ENCODE data around the gene ZNF609. TPM values are rescaled to one million over a fixed set of nuclear protein-coding genes. Genes with fewer than 3 reads are reported as not detected.
"Not testable (repeated sequence)": the region's sequence is repeated elsewhere in the genome, so short reads cannot be mapped to it uniquely, and the experiment has no call there.

ZNF609 gene
- total RNA-seq, 1 donor from 2014 or later, result 45.8 TPM

DNA sequence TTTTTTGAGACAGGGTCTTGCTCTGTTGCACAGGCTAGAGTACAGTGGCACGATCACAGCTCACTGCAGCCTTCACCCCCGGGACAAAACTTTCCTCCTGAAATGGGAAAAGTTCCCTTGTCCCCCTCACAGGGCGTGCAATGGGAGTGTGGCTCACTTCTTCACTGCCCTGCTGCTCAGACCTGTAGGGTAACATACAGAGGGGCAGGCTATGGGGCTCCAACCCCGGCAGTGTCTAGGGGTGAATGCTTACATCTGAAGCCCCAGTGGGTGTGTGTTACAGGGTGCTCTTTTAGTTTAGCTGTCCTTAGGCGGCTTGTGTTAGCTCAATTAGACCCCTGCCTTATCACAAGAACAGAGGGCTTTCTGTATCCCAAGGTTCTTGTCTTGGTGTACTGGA, 157.8 kb downstream of the ZNF609 start:
- intact Hi-C loops (cut with micrococcal nuclease), result no loop called here

DNA sequence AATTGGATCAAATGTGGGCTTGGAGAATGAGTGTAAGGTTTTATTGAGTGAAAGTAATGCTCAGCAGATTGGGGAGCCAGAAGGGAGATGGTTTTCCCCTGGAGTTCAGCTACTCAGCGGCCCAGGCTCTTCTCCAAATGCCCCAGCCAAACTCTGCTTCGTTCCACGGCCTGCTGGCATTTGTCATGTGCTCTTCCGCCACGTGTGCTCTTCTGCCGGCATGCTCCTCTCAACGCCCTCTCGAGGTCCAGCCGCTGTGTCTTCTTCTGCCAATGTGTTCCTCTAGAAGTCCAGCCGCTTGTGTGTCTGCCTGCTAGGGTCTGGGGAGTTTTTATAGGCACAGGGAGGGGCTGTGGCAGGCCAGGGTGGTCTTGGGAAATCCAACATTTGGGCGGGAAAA, 158.2 kb downstream of the ZNF609 start:
- intact Hi-C loops (cut with micrococcal nuclease), result no loop called here

DNA sequence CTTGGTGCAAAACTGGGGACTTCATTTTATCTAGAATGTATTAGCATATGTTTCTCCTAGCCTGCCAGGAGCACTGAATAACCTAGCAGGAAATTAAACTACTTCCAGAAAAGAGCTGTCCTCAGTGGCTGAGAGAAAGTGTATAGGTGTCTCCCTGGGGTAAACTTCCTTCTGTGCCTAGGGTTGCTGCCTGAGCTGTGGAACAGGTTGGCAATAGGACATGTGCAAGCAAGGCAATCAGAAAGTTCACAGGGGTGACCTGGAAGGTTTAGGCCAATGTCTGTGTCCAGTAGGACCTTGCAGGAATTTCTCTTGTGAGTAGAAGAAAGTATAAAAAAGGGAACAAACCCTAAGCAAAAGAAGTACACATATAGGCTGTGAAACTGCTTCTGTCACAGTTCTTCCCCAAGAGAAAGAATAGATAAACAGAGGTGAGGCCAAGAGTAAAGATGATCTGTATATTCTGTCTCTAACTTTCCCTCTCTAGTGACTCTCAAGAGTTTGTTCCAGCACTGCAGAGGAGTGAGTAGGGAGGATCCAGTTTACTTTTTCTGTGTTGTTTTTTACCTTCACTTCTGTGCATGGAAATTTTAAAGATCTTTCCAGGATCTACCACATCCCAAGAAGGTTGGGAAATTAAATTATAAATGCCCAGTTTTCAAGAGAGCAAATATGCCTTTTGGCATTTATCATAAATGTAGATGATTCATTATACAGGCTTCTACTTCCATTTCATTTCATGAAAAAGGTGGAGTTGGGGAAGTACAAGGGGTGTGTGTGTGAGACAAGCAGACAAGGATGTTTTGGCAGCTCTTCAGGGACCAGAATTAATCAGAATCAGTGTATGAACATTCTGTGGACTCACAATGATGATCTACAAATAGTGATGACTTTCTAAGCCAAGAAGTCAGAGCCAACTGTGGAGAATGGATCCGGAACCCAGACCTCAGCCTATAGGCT, 159.8 kb downstream of the ZNF609 start:
- intact Hi-C loops (cut with micrococcal nuclease), result loop anchor here (5.0 kb wide), 1 partner anchor 38 kb away; no protein-coding TSS in a partner anchor

DNA sequence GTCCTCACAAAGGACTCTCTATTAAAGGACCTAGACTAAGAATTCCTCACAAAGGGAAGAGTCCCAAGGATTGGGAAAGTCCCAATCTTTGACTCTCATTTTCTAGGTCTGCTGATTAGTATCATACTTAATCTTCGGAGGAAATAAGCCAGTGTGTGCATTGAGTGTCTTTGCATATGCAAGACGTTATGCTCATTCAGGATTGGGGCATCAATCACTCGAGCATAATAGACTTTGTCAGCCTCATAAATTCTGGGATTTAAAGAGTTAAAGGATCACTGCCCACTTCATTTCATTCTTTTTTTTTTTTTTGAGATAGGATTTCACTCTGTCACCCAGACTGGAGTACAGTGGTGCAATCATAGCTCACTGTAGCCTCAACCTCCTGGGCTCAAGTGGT, 160.7 kb downstream of the ZNF609 start:
- intact Hi-C loops (cut with micrococcal nuclease), result loop anchor here (5.0 kb wide), 1 partner anchor 39 kb away; no protein-coding TSS in a partner anchor

DNA sequence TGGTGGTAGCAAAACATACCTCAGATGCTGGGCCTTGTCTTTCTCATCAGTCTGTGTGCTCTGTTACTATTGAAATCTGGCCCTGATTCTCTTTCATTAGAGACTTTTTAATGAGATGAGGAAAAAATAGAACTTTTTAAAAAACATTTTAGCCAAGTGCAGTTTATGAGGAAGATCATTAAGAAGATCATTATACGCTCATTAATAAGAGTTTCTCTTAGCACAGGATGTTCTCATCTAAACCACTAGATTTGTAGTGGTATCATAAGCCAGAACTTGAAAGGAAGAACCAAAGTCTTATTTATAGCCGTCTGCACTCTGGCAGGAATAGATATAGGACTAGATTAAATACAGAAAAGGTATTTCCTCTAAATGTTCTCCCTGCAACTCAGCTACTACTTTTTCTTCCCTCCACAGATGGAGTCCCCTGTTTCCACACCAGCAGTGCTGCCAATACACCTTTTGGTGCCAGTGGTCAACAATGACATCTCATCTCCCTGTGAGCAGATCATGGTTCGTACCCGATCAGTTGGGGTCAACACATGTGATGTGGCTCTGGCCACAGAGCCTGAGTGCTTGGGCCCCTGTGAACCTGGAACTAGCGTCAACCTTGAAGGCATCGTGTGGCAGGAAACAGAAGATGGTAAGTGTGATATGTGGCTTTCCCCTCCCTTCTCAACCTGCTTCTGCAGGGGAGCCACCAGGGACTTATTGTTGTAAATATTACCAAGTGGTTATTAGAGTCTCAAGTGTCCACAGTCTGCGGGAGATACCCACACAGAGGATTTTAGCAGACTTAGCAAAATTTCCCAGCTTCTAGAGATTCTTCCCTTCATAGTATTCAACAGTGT, 162.3 kb downstream of the ZNF609 start:
- intact Hi-C loops (cut with micrococcal nuclease), result loop anchor here (1.0 to 5.0 kb wide), 3 partner anchors 12 to 40 kb away; no protein-coding TSS in a partner anchor

DNA sequence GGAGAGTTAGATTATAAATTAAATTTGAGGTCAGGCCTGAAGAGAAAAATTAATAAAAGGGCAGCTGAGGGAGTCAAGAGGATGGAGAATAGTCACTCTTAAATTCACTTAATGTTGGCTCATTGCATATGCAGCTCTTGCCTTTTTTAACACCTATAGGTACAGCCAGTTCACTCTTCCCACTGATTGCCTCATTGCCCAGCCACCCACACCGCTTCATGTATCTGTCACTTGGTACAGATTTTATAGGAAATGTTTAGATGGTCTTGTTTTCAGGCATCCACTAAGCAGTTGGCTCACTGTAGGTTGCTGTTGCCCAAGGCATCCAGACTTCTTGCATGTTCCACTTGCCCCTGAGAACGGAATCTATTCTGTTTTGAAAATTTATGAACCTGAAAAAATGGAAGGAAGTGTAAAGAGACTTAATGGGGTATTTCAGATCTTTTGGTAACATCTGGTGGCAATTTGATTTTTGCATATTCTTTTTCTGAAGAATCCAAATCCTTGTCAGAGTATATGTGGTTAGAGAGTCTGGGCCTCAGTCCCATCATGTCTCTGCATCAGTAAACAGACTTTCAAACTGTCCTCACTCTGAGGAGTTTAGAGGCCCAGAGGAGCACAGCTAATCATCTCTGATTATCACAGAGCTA, 163.1 kb downstream of the ZNF609 start:
- intact Hi-C loops (cut with micrococcal nuclease), result loop anchor here (1.0 to 5.0 kb wide), 2 partner anchors 26 to 41 kb away; no protein-coding TSS in a partner anchor

DNA sequence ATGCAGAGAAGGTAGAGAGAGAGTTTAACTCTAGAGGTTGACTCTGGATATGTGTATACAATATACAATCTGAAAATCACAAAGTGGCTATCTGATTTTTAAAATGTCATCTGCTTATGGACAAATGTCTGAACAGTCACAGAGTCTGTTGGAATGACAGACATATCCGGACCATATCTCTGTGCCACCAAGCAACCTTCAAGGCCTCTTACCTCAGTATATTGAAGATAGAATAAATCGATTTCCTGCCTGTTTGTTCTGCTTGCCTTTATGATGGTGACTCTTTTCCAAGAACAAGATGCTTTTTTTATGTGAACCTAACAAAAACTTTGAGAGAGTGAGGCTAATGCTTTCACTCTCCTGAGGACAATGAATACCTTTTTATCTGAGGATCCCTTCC, 163.9 kb downstream of the ZNF609 start:
- intact Hi-C loops (cut with micrococcal nuclease), result loop anchor here (5.0 kb wide), 1 partner anchor 42 kb away; no protein-coding TSS in a partner anchor

DNA sequence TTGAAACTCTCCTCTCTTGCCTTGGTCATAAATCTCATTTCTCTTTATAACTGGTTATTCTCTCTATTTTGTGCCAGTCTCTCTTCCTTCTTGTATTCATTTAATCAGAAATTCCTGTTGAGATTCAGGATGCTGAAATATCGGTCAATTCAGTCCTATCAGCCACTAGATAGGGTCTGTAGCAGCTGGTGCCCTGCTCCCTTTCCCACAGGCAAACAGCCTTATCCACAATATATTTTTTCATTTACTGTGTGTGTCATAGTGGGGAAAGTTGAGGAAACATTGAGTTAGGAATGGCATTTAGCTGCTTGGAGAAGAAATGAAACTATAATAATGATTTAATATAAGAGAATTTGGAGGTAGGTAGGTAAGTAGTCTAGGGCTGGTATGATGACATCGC, 168.7 kb downstream of the ZNF609 start:
- intact Hi-C loops (cut with micrococcal nuclease), result no loop called here

DNA sequence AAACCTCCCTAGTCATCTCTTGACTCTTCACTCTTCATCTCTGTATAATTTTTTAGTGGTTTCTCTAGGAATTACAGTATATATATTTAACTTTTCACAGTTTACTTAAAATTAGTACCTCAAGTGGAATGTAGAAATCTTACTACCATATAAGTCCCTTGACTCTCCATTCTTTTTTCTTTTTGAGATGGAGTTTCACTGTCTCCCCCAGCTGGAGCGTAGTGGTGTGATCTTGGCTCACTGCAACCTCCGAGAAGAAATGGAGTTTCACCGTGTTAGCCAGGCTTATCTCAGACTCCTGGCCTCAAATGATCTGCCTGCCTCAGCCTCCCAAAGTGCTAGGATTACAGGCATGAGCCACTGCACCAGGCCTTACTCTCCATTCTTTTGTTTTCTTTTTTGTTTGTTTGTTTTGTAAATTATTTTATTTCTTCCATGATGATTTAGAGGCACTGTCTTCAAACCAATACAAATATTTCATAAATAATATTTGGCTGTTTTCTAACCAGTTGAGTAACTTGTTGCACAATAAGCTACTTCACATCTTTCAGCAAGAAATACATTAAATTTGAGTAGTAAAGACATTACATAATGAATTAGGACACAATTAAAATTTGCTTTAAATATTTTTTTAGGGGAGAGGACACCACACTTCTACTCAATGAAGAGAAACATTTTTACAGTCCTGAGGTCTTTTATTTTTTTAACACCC, 170.2 kb downstream of the ZNF609 start:
- intact Hi-C loops (cut with micrococcal nuclease), result loop anchor here (5.0 kb wide), 1 partner anchor 203 kb away; no protein-coding TSS in a partner anchor

DNA sequence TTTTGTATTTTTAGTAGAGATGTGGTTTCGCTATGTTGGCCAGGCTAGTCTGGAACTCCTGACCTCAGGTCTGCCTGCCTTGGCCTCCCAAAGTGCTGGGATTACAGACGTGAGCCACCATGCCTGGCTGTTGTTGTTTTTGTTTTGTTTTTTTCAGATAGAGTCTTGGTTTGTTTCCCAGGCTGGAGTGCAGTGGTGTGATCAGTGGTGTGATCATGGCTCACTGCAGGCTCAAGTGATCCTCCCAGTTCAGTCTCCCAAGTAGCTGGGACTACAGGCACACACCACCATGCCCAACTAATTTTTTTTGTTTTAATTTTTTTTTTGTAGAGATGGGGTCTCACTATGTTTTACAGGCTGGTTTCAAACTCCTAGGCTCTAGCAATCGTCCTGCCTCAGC, 172.3 kb downstream of the ZNF609 start:
- intact Hi-C loops (cut with micrococcal nuclease), result loop anchor here (5.0 kb wide), 1 partner anchor 205 kb away; no protein-coding TSS in a partner anchor

DNA sequence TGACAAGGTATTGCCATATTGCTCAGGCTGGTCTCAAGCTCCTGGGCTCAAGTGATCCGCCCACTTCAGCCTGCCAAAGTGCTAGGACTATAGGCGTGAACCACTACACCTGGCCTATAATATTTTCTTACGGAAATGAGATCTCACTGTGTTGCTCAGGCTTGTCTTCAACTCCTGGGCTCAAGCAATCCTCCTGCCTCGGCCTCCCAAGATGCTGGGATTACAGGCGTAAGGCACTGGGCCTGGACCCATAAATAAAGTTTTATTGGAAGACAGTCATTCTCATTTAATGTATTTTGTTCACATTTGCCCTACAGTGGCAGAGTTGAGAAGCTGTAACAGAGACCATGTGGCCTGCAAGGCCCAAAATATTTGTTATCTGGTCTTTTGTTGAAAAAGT, 173.0 kb downstream of the ZNF609 start:
- intact Hi-C loops (cut with micrococcal nuclease), result loop anchor here (5.0 kb wide), 1 partner anchor 206 kb away; no protein-coding TSS in a partner anchor

DNA sequence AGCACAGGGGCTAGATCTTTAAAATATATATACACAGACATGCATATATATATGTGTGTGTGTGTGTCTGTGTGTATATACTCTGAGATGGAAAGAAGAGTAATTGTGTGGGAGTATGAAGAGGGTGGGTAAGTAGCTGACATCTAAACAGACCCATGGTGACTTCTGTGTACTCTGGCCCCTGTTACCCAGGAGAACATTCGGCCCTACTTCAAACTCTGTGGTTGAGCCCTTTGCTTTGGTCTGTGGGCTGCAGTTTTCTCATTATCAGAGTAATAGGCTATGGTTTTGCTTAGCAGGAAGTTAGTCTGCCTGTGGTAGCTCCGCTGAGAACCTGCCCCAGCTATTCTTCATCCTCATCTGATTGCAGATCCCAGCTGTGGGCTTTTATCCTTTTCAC, 173.6 kb downstream of the ZNF609 start:
- intact Hi-C loops (cut with micrococcal nuclease), result loop anchor here (1.0 to 5.0 kb wide), 3 partner anchors 12 to 207 kb away; no protein-coding TSS in a partner anchor

DNA sequence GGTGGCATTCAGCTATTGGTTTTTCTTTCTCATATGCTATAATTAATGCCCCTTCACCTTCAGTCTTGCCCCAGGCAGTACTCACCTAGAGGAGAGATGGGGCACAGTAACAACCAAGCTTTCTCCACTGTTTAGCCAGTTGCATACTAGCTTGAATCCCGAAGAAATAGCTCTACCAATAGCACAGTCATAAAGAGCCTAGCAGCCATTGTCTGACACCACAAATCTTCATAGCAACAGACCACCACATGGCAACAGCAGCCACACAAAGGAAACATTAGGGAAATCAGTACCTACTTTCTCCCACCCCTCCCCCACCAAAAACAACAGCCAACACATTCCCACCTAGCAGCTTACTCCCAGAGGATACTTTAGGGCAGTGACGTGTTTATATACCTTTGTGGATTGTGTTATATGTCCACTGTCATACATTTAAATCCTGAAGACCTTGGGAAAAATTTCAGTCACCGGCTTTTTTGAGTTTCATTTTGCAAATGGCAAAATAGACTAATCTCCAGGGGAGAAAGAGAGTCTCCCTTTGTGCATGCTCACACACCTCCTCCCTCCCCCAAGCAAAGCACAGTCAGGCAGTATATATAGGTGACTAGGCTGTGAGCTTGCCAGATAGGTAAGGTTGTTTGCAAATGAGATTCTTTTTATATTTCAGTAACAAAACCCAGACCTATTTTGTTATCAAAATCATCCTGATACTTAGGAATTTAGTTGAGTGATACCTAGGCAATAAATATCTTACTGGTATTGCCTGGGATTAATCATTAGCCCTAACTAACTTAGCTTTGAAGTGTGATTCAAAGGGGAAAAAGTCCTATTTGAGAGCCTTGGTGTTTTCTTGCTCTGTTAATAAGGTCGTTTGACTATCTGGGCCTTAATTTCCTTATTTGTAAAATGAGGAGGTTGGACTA, 174.5 kb downstream of the ZNF609 start:
- intact Hi-C loops (cut with micrococcal nuclease), result loop anchor here (1.0 to 5.0 kb wide), 3 partner anchors 13 to 208 kb away; no protein-coding TSS in a partner anchor

DNA sequence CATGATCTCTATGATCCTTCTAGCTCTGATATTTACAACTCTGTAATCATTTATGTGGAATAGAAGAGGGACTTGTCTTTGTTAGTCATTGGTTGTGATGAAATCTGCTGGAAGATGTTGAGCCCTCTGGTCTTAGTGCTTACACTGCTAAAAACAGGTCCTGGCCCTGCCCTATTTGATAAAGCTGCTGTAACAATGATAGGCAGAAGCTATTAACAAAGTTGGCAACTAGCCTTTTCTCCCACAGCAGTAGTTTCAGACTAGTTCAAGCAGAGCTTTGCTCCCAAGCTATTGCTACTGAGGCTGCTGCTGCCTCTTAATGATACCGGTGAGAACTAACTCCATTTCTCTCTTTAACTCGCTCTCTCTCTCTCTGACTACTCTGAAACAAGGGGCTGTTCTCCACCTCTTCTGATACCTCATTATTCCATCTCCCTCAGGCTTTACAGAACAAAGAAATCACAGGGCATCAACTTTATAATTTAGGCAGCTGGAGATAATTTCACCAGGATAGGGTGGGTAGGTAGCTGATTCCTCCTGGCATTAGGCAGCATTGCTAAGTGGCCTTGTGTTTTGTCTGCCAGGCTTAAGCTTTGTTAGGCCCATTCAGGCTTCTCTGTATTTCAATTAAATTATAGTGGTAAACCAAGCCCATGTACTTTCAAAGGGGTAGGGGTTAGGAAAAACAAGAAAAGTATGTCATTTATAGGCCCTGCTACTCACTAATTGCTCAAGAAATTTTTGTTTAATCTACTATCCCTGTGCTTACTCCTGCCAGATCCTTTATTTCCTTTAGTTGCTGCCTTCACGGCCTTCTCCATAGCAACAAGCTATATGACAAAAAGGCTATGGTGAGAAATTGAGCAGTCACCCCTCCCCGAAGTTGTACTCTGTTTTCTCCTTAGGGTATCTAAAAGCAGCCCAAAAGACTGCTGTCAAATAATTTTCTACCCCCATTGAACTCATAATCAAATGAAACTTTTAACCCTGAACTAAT, 175.4 kb downstream of the ZNF609 start:
- intact Hi-C loops (cut with micrococcal nuclease), result no loop called here

DNA sequence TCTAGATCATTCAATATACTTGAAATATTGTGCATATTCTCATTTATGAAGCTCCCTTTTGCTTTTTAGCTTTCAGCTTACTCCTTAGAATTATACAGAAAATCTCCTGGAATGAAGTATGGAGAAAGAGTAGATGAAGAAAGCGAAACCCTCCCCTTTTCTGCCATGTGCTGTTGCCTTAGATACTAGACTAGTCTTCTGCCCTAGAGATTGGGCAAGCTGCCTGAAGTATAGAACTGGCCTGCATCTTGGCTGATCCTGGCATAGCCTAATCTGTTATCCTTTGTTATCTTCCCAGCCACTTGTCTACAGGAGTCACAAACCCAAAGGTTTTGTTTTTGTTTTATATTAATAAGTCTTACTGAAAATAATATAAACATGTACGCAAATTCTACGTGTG, 176.2 kb downstream of the ZNF609 start:
- intact Hi-C loops (cut with micrococcal nuclease), result no loop called here

DNA sequence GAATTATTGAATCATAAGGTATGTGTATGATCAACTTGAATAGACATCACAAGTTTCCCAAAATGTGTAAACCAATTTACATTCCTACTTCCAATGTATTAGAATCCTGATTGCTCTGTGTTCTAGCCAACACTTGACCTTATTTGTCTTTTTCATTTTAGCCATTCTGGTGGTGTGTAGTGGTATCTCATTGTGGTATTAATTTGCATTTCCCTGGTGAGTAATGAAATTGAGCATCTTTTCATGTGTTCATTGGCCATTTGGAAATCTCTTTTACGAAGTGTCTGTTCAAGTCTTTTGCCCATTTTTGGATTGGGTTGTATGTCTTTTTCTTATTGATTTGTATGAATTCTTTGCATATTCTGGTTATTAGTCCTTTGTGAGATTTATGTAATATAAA, 177.0 kb downstream of the ZNF609 start:
- intact Hi-C loops (cut with micrococcal nuclease), result no loop called here

DNA sequence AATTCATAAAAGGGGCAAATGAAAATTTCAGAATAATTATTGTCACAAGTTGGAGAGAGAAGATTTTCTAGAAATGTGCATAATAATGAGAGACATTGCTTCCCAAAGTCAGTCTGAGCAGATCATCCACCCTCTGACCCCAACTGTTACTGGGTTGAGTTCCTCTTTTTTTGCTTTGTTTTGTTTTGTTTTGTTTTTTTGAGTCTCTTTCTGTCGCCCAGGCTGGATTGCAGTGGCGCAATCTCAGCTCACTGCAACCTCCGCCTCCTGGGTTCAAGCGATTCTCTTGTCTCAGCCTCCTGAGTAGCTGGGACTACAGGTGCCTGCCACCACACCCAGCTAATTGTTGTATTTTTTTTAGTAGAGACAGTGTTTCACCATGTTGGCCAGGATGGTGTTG, 179.4 kb downstream of the ZNF609 start:
- intact Hi-C loops (cut with micrococcal nuclease), result not testable (repeated sequence)

All from T-helper 1 cell treated with Interleukin-12 subunit alpha and Interleukin-12 subunit beta and Interleukin-4 antibody, amounts not matched to agents 30 ng/mL and 1 ng/mL, for 36 hours (primary cell).